Stimulated activated CD8-positive, alpha-beta memory T cell treated with anti-CD3 and anti-CD28 coated beads, Interleukin-7, amount 100 ng/mL, for 24 hours (primary cell): ENCODE results near the gene B3GAT1.

Experiments used
- DNase-seq: peaks from one replicate; pipeline ENCODE4 v3.0.0-alpha.2; 2020; ENCODE audit warnings: low read depth

B3GAT1 gene

GRCh38 chr11:134333312-134333711, 78.7 kb downstream of the B3GAT1 start:
- DNase-seq: no peak

GRCh38 chr11:134332782-134333181, 79.3 kb downstream of the B3GAT1 start:
- DNase-seq: no peak

DNA sequence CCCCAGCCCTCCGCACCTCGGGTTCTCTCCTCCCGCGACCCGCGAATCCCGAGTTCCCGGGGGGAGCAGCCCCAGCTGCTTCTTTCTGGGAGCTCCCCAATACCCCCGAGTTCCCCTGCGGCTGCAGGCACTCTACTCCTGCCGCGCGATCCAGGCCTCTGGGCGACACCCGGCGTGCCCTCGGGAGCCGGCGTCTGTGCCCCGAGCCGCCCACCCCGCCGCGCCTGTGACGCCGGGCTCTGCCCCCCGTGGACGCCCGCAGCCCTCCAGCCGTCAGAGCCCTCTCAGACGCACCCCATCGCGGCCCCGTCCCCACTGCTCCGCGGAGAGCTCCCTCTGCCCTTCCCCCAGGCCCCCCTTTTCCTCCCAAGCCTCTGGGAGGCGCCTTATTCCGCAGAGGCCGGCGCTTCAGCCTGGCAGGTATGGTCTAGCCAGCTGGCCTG, 79.8 kb downstream of the B3GAT1 start:
- DNase-seq: no peak

GRCh38 chr11:134331354-134332188, 80.5 kb downstream of the B3GAT1 start, which contains the start of gene GLB1L2:
Gene GLB1L2 (plus strand): TSS chr11:134331988. CDS start chr11:134332062, 74 bp downstream.
- DNase-seq: peak; percentile 45

- DNase-seq: no peak
Observed at GRCh38 chr11:134330611-134331353, 81.3 kb downstream of the B3GAT1 start.
